NCI-H146 (cell line): ENCODE data around the gene PLCB1.
"Not testable (repeated sequence)": the region's sequence is repeated elsewhere in the genome, so short reads cannot be mapped to it uniquely, and the experiment has no call there.

Source experiments
- DNase-seq: peaks from one replicate; lab custom pipeline; 2025; lab: John Stamatoyannopoulos, UW

Gene PLCB1

DNA sequence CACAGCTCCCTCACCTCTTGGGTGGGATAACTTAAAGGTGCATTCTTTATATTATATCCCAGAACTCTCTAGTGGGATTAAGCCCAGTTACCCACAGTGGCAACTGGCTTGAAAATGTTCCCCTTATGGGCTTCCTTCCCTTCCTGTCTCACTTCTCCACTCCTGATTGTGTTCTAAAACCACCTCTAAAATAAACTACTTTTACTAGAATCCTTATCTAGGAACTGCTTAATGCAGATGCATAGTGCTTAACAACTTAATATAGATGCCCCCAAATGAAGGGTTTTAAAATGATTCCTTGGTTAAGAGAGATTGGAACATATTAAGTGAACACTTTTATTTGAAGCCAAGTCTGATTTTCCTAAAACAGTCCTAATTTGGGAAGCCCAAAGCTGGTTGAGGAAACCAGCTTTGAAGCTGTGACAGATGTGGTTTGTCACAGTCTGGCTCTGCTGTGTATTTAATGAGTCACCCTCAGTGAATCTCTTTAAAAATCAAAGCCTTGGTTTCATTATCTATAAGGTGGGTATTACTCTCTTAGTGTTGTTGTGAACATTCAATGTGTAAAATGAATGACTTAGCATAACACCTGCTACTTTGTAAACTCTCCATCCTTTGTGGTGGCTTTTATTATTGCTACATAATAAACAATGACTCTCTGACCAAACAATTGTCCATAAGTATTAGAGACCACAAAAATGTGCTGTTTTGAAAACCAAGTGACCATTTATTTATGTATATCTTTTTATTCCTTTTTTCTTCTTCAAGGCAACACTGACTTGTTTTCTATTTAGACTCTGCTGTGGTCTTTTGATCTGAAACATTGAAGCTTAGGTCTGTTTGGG, 24.4 kb downstream of the PLCB1 start:
- DNase-seq = peak; percentile 62

DNA sequence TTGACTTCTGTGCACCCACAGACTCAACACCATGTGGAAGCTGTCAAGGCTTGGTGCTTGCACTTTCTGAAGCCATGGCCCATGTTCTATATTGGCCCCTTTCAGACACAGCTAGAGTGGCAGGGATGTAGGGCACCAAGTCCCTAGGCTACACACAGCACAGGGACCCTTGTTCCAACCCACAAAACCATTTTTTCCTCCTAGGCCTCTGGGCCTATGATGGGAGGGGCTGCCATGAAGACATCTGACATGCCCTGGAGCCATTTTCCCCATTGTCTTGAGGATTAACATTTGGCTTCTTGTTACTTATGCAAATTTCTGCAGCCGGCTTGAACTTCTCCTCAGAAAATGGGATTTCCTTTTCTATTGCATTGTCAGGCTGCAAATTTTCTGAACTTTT, 27.2 kb downstream of the PLCB1 start:
- DNase-seq = not testable (repeated sequence)

DNA sequence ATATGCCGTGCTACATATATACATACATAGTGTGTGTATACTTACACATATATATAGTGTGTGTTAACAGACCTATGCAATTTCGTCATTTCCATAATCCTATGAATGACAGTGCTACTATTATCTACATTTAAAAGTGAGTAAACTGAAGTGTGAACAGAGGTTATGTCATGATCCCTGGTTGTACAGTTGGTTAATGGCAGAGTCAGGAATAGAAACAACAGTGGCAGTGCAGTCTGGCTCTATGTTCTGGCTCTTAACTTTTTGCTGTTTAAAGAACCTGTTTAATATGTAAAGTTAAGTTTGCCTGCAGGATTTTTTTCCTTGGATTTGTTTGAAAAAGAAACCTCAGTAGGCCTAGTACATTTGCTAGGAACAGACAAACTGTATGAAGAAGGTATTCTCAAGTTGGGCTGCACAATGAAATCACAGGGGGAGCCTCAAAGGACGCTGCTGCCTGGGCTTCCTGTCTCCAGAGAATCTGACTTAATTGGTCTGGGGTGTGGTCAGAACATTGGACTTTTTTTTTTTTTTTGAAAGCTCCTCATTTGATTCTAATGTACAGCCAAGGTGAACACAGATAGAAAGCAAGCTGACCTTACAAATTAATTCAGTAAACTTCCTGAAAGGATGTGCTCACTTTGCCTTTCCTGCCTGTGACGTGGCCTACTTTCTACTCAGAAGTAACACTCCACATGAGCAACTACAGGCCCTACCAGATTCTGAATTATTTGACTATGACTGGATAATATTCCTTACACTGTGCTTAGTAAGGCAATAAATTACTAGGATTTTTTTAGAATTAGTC, 29.4 kb downstream of the PLCB1 start:
- peak; percentile 77 for DNase-seq

DNA sequence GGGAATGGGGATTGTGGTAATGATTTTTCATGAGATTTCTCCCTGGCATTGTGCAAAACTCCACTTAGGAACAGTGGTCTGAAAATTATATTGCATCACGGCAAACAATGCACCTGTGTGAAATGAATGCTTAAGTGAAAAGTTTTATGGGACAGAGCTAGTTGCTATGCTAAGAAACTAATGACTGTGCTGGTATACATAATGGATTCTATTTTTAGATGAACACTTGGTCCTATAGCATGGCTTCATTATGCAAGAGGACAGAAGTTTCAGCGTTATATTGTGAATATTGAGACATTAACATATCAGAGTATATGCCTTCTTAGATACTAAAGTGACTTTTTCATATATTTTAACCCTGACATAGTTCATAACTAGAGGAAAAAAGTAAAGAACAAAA, 30.5 kb downstream of the PLCB1 start:
- DNase-seq = no peak

DNA sequence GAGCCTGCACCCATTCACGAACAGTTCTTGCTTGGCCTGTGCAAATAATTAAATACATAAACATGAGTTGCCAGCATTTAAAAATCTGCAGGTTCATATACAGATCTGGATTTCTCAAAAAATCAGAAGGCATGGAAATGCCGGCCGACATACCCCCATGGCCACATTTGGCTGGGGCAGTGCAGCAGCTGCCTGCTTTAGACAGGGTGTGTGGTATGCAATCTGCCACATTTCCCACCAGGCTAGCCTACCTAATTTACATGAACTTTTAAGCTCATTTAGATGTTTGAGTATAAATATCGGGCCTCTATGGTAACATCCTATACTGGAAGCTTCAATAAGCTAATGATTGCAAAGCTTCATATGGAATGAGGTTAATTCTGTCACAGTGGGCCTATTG, 31.5 kb downstream of the PLCB1 start:
- DNase-seq = no peak

DNA sequence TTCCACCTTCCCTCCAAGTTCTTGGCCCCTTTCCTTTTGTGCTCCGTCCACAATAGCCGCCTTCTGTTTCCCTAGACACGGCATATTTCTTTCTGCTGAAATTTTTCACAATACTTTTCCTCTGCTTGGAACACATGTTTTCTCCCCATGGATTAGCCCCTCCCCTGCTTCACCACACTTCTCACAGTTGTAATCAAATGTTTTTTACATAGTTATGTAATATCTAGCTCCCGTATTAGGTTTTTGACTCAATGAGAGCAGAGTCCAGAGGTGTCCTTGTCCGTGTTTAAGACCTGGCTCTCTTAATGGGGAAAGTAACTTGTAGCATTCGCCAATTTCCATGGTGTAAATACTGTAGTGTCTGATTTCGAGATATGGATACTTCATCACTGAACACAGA, 34.7 kb downstream of the PLCB1 start:
- DNase-seq = no peak

DNA sequence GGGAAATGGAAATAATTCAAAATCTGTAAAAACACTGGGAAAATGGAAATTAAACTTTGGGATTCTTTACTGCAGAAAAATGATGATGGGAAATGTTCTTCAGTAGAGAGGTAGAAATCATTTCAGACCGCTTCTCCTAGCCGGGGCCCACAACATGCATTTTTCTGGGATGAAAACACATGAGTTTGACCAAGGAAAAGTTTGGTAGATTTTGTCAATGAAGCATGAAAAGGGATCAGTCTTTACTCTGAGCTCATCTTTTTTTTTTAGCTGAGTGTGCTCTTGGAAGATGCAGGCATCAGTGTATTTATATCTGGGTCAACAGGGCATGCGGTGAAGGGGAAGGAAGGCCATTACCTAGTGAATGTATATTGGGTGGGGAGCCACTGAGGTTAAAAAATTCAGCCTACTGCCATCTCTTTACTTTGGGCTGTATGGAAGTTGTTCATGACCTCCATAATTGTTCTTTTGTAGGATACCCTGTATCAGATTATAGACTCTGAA, 36.8 kb downstream of the PLCB1 start:
- DNase-seq = no peak

DNA sequence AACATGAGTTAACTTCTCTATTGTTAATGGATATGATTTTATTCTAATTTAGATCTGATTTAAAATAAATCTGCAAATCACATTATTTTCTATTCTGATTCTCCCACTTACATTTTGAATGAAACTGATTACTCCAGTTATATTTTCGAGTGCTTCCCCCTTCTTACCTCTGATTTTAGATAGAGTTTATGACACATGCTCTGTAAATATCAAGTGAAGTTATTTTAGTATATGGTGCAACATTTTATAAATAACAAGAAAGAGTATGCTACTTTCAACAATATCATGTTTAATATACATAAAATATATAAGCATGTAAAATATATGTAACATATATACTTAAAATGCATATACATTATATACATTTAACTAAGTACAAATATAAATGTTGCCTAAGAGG, 38.9 kb downstream of the PLCB1 start:
- DNase-seq = no peak

DNA sequence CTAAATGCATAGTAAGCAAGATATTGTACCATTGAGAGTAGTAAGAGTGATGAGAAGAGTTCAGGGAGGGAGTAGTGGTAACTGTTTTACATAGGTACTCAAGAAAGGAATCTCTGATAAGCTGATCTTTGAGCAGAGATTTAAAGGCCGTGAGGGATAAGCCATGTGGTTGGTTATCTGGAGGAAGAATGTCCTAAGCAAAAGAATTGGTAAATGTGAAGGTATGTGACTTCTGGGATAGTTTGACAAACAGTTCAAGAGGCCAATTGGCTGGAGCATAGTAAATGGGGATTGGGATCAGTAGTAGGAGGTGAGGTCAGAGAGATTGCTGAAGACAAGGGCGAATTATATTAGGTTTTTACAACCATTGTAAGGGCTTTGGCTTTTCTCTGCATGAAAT, 40.1 kb downstream of the PLCB1 start:
- no peak for DNase-seq

DNA sequence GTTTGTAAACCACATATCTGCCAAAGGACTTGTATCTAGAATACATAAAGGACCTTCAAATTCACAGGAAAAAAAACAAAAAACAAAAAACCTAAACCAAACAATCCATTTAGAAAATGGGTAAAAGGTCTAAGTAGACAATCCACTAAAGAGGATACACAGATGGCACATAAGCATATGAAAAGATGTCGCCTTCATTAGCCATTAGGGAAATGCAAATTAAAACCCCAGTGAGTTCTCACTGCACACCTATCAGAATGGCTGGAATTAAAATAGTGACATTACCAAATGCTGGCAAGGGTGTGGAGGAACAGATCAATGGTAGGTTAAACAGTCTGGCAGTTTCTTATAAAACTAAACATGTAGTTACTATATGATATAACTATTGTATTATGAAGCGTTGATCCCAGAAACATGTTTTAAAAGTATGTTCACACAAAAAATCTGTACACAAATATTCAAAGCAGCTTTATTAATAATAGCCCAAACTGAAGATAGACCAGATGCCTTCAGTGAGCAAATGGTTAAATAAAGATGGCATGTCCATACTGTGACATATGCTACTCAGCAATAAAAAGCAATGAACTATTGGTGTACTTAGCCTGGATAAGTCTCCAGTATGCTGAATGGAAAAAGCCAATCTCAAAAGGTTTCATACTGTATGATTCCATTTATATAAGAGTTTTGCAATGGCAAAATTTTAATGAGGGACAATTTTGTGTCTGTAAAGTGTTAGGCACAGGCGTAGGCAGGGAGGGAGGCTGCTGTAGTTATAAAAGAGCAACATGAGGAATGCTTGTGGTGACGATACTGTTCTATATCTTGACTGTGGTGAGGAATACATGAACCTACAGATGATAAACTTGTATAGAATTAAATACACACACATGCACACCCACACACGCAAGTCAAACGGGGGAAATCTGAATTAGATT, 43.9 kb downstream of the PLCB1 start:
- no peak for DNase-seq

DNA sequence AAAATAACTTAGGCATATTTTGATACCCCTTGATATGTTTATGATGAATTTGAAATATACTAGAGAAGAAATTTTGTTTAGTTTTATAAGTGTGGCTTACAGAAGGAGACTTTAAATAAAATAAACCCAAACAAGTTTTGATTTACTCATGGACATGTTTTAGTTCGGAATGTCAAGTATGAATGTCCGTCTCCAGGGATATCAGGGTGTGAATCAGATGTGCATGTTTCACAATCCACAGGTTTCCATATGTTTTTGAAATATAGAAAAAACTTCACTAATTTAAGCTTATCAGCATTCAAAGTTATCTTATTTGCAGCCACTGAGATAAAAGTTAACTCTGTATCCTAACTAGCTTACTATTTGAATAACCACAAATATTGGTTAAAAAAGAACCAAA, 51.5 kb downstream of the PLCB1 start:
- no peak for DNase-seq

DNA sequence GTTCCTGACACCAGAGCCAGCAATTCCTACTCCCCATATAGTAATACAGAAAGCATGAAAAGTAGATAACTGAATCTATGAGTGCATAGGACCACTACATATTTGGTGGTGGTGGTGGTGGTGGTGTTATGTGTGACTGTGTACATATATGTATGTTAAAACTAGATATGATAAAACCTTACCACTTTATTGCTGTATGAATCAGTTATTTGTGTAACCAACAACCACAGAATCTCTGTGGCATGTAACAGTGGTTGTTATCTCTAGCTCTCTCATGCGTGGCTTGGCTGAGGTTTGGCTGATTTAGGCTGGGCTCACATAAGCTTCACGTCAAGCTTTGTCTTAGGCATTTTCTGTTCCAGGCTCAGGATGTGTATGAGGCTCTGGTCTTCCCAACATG, 55.7 kb downstream of the PLCB1 start:
- DNase-seq = no peak

DNA sequence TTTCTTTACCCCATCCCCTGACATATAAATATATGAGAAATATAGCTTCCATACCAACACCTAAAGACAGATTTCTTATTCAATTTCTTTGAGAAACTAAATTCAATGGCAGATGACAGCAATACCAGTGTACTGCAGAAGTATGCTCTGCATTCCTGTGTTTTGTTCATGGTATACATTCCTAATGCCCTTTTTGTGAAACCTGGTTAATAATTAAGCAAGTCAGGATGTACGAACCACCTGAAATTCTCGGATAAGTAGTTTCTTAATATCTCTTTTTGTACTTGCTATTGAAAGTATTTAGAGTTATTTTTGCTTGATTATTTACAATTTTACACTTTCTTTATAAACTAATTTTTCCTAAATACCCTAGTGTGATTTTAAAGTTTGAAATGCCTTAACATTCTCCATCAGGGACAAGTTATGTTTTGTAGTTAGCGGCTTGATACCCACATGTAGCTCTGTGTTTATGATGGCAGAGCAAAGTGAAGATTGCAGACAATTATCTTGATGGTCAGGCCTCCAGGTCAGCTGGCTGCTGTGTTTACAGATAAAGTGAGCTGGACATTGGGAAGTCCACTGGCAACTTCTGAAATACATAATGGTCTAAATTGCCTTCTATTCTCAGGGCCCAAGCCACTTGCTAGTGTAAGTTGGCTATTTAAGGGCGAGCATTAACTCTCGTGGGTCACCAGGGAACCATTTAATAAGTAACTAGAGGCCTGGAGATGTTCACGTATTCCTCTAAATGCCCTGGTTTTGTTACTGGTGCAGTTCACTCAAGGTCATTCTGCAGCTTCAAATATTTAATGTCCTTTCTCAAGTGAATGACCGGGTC, 58.2 kb downstream of the PLCB1 start:
- no peak for DNase-seq

DNA sequence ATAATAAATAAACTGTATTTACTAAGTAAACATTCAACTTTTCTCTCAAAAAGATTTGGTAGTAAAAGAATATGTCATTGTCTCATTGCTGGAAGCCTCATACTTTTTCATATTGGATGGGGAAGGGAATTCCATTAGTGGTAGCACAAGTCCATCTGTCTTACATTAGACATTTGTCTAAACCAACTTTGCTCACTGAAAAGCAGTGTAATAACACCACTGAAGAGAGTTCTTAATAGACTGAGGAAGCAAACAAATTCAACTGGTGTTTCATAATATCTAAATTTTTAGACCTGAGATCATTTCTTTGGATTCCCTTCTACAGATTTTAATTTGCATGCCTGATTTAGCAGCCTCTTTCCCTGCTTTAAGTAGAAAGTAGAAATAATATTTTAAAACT, 62.7 kb downstream of the PLCB1 start:
- no peak for DNase-seq

DNA sequence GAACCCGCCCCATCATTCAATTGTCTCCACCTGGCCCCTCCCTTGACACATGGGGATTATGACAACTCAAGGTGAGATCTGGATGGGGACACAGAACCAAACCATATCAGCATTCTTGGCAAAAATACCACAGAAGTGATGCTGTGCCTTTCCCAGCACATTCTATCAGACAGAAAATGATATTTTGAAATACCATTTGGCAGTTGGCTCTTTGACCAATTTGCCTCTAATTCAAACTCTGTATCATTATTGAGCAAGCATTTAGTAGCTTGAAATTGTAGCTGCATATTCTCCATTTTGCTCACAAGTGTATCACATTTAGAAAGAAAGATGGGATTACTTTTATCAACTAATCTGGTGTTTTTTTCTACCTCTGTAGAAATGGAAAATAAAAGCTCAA, 64.0 kb downstream of the PLCB1 start:
- no peak for DNase-seq

DNA sequence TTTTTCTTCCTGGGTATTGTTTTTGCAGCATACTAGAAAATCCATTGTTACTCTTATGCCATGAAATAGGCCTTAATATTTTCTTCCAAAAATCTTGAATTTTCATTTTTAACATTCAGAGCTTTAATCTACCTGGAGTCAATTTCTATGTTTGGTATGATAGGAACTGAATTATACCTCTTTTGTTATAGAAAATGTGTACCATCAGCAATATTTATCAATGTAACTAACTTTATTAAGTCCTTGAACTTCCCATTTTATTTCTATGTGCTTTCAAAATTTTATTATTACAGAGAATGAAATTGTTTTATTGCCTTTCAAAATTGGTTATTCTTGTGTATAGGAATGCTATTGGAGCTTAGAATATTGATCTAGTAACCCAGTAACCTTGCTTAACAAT, 68.2 kb downstream of the PLCB1 start:
- DNase-seq = no peak

DNA sequence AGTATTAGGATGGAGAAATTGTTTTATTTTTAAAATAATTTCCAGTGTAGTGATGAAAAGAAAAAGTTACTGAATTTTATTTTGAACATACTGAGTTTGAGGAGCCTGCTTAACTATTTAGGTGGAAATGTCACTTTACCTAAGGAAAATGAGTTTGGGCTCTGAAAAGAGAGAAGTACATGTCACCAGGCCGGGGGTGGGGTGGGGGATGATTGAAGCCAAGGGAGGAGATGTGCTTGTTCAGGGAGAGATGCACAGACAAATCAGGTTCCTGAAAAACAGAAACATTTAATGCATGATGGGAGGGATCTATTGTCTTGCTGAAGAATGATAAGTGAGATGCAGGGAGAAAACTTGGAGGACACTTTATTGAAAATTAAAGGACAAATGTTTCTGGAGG, 71.3 kb downstream of the PLCB1 start:
- no peak for DNase-seq

DNA sequence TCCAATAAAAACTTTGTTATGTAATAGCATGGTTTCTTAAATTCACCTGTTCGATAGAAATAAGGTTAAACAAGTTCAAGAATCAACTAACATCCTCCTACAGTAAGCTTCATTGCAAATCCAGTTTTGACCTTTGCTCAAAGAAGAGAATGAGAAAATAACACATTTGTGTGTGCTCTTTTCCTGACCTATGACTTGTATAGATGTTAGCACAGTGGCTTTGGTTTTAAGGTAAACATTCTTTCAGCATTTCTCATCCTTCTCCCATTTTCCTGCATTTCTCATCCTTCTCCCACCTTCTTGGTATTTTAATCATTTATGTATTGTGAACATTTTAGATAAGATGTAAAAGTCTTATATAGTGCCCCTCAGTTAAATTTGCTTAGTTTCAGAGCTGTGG, 73.9 kb downstream of the PLCB1 start:
- no peak for DNase-seq

DNA sequence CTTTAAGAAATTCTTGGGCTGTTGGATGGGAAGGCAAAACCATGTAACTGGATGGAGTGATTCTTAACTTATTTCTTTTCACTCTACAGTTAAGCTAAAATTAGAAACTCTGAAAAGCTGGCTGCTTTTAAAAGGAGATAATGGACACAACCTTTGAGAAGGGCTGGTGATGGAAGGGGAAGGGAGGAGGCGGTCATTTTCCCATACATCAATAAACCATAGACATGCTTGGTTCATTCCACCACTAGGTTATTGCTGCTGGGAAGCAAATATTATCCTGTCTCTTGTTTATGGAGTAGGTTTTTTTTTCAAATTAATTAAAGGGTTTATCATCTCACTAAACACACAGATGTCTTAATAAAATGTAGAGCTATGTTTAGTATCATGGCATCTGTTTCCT, 76.2 kb downstream of the PLCB1 start:
- no peak for DNase-seq

DNA sequence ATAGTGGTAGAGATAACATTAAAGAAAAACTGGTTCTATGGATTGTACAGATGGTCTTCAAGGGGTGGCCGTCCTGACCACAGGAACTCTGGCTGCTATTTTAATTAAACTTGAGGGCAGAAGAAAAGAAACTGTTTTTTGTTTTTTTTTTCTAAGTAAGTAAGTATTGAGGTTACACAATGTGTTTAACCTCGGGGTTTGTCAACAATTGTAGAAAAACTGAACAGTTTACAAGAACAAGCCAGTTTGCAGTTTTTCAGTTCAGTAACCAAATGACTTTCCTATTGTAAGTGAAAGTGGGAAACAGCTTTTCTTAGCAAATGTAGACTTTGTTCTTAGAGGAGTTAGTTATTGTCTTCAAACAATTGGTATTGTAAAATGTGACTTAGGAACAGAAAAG, 77.0 kb downstream of the PLCB1 start:
- DNase-seq = no peak

DNA sequence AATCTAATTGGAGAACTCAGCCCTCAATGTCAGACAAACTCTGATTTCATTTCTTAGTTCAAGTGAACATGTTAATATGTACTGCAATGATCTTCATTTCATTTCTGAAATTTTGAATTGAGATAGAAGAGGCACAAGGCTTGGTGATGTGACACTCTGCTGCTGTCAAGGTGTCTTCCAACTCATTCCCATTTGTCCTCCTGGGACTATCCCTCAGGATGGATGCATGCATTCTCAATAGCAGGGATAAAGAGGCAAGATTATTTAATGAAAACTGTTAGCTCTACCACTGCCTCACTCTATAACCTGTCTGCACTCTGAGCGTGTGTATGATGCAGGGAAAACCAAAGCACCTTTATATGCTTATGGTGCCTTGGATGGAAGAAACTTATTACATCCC, 78.7 kb downstream of the PLCB1 start:
- DNase-seq = no peak
